Stimulated activated CD4-positive, alpha-beta T cell treated with anti-CD3 and anti-CD28 coated beads, TNF-alpha, amount 100 ng/mL, for 48 hours (primary cell): ENCODE results near the gene AVEN.
A peak's percentile ranks its signal among the peaks of the same experiment; 100 is the strongest.
"Not testable (repeated sequence)": the region's sequence is repeated elsewhere in the genome, so short reads cannot be mapped to it uniquely, and the experiment has no call there.

ENCODE experiments used
- DNase-seq, 3 donors: peaks; one replicate each; pipeline ENCODE4 v3.0.0-alpha.2; 2020; ENCODE audit warnings: low read depth in 3 of 3

The AVEN gene

DNA sequence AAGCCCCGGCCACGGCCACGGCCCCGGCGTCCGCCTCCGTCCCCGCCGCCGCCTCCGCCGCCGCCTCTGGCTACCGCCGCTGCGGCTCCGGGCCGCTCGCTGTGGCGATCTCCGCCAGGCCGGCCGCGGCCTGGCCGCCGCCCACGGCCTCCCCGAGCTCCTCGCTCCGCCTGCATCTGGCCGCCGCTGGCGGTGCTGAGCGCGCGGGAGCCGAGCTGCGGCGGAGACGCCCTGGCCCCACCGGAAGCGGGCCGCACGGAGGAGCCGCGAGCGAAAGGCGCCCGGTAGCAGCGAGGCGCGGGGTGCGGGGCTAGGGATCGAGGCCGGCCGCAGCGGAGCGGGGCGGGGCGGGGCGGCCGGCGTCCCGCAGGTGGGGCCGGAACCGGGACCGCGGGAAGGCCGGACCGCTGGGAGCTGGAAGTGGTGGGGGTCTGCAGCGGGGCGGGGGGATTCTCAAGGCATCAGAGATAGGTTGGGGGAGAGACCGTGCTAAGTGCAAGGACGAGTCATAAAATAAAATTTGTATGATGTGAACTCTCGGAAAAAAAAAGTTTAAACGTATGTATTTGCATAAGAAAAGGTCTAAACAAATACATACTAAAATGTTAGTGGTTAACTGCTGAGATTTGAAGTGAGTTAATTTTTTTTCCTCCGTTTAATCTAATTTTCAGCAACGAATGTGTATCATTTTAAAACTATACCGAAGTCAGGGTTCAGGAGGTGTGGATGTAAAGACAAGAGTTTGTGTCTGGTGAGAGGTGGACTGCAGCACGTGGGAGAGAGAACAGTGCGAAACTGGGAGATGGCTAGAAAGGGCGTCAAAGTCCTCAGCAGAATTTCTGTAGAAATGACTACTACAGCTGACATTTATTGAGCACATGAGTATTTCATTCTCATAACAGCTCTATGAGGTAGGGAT is at the start of gene AVEN:
AVEN (minus strand) TSS at position 334 of the 919 bp plus-strand sequence; CDS start at position 176, 158 bp downstream.
- DNase-seq: peak in 2 of 3 donors; percentile 48 to 53

GRCh38 chr15:34085746-34086145 is 46.7 kb upstream of the AVEN start:
- DNase-seq: no peak

DNA sequence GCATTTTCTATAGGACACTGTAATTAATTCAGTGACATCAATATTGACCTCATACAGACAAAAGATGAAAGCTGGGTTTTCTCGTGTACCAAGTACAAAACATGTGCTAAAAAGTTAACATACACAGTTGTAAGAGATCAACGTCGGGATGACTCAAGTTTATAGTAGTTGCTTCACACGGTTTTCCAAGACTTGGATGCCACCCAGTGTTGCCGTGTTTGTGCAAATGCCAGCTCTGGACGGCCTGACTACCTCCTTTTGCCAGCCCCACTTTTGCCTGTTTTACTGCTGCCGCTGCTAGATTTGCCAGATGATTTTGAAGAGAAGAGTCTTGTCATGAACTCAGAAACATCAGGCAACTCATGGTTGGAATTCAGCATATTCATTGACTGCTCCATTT is 45.1 kb upstream of the AVEN start:
- DNase-seq: no peak

- DNase-seq: no peak
Measured at GRCh38 chr15:34079904-34080303, 40.9 kb upstream of the AVEN start.

- no peak for DNase-seq
Measured at GRCh38 chr15:34078900-34079299, 39.9 kb upstream of the AVEN start.

GRCh38 chr15:34076785-34077184 is 37.8 kb upstream of the AVEN start:
- no peak for DNase-seq

DNA sequence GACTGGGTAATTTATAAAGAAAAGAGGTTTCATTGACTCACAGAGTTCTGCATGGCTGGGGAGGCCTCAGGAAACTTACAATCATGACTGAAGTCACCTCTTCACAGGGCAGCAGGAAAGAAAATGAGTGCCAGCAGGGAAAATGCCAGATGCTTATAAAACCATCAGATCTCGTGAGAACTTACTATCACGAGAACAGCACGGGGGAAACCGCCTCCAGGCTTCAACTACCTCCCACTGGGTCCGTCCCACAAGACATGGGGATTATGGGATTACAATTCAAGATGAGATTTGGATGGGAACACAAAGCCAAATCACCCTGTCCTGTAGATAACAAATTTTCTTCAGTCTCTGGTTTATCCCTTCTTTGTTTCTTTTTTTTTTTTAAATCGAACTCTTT is 31.0 kb upstream of the AVEN start:
- DNase-seq: no peak

DNA sequence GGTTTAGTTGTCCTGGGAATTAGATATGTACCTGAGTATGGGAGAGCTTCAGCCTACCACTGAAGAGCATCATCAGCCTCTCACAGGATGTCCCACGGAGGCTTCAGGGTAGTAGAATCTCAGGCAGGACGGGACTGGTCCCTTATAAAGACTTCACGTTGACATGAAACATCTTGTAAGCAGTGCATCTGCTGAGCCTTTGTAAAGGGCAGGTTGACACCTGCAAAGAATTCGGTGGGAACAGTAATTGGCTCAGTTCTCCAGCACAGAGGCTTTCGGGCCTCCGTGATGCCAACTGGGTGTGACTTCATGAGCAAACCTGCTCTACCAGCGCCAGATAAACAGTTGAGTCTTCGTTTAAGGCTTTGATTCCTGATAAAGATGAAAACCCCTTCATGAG is 26.9 kb upstream of the AVEN start:
- DNase-seq: no peak

- no peak for DNase-seq
Measured at GRCh38 chr15:34065261-34065660, 26.3 kb upstream of the AVEN start.

DNA sequence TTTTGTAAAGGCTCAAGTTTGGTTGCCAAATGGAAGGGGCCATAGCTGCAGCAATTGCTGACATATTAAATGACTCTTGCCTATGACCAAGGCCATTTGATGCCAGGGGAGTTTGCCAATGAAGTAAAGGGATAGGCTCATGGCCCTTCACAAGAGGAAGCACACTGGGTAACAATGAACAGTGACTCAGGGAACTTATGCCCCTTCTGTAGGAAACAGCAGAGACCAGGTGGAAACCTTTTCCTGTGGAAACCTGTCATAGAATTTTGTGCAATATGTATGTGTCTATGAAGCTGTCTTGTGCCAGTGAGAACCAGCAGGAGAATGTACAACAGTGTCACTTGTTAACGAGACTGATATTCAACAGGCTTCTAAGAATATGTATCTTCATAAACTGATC is 25.4 kb upstream of the AVEN start:
- DNase-seq: no peak

DNA sequence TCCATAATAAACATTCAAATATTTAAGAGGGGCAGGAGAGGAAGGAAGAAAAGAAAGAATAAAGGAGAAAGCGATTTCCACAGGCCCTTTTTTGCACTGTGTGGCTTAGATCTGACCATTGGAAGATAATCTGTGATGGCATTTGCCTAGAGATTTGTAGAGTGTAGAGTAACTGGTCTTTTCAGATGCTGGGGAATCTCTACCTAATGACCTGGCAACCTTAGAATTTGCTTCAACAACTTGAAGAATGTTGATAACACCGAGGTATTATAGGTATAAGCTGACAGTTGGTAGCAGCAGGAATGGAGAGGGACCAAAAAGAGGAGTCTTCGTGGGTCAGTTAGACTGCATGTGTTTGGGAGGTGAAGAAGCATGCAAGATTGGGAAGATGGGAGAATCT is 20.9 kb upstream of the AVEN start:
- no peak for DNase-seq

GRCh38 chr15:34059476-34059875 is 20.5 kb upstream of the AVEN start:
- no peak for DNase-seq

DNA sequence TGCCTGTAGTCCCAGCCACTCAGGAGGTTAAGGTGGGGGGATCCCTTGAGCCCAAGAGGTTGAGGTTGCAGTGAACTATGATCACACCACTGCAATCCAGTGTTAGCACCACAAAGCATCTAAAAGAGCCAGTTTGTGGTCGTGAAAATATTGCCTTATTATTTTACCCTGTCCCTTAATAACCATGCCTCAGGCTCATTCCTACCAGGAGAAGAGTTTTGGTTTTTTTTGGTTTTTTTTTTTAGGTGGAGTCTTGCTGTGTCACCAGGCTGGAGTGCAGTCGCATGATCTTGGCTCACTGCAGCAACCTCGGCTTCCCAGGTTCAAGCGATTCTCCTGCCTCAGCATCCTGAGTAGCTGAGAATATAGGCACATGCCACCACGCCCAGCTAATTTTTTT is 17.9 kb upstream of the AVEN start:
- no peak for DNase-seq

DNA sequence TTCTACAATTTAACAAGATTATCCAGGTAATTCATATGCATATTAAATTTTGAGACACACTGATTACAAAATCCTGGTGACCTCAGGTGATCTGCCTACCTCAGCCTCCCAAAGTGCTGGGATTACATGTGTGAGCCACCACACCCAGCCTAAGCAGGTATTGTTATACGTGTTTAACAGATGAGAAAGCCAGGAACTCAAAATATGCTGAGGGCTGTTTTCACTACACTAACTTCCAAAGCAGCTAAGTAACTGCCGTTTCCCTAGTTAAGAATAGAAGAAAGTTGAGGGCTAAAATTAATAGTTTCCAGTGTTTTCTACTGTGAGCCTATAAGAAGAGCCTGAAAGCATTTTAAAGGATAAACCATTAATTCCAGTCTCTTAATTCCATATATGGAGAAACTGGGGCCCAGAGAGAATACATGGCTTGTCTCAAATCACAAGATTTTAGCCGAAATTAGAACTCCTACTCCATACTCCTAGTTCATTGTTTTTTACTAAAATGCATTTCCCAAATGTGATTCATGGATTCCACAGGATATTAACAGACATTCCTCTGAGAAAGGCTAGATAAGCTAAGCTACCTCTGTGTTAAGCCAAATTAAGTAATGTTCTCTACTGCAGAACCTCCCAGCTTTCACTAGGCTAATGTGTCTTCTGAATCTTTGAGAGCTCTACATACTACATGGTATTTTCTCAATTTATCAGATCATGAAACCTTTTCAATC is 17.0 kb upstream of the AVEN start:
- no peak for DNase-seq

GRCh38 chr15:34054081-34054707 is 15.2 kb upstream of the AVEN start:
- no peak for DNase-seq

- DNase-seq: not testable (repeated sequence)
Measured at GRCh38 chr15:34050385-34050784, 11.4 kb upstream of the AVEN start.

DNA sequence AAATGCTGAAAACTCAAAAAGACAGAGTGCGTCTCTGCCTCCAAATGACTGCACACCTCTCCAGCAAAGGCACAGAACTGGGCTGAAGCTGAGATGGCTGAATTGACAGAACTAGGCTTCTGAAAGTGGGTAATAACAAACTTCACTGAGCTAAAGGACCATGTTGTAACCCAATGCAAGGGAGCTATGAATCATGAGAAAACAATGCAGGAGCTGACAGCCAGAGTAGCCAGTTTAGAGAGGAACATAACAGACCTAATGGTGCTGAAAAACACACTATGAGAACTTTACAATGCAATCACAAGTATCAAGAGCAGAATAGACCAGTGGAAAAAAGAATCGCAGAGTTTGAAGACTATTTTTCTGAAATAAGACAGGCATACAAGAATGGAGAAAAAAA is 10.1 kb upstream of the AVEN start:
- no peak for DNase-seq

DNA sequence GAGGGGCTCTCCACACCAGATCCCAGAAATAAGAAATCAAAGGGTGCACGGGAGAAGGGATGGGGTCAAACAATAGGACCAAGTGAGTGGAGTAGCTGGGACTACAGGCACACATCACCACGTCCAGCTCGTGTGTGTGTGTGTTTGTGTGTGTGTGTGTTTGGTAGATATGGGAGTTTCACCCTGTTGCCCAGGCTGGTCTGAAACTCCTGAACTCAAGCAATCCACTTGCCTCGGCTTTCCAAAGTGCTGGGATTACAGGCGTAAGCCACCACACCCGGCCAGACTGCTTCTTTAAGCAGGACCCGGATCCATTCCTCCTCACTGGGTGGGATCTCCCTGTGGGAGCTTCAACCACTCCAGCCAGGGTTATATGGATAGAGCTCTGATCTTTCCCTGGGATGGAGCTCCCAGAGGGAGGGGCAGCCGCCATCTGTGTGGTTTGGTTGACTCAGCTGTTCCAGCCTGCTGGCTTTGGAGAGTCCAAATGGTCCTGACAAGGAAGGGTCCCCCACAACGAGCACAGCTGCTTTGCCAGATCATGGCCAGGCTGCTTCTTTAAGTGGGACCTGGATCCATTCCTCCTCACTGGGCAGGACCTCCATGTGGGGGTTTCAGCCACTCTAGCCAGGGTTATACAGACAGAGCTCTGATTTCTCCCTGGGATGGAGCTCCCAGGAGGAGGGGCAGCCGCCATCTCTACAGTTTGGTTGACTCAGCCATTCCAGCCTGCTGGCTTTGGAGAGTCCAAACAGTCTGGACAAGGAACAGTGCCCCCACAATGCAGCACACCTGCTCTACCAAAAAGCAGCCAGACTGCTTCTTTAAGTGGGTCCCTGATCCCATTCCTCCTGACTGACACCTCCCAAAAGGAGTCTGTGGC is 9.1 kb upstream of the AVEN start:
- DNase-seq: no peak

GRCh38 chr15:34046471-34047145 is 7.6 kb upstream of the AVEN start:
- DNase-seq: no peak

DNA sequence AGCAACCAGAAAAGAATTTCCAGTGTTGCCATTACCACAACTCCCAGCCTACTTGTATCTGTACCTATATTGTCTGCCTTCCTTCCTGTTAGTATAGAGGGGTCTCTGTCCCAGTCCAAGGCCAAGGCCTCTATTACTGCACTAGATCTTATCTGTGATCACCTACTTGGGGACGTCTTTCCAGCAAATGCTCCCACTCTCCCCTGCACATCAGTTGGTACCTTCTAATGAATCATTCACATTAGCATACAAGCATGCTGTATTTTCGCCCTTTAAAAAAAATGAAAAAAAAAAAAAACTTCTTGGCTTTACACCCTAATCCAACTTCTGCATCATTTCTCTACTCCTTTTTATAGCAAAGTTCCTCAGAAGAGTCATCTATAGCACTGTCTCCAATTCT is 4.8 kb upstream of the AVEN start:
- DNase-seq: no peak

DNA sequence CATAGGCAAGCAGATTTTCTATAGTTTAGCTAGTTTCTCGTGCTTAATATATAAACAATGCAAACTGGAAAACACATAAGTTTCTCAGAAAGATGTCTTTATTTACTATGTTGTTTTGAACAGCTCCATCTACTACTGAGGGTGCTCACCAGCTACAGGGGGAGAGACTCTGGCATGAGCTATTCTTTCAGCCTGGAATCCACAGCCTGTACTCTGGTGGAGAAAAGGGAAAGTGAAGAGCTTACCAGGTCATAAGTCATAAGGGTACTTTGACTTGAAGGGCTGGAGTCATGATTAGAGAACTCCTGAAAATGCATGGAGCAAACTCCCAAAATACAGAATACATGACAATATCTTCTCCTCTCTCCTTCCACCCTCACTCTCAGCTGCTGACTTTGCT is 4.4 kb upstream of the AVEN start:
- DNase-seq: no peak
